Bronchial epithelial cell (primary cell): ENCODE results near the gene ULK4. TPM values are rescaled to one million over a fixed set of nuclear protein-coding genes. Genes with fewer than 3 reads are reported as not detected.

Experiments used
- DNase-seq: peaks from one replicate; pipeline ENCODE4 v3.0.0-alpha.2; 2010; ENCODE audit warnings: low read depth
- FAIRE-seq: peaks from 2 replicates; lab custom pipeline; 2011; peaks lifted over from hg19 to GRCh38; lab: Jason Lieb, UNC
- H3K27me3 ChIP-seq: 2 replicates; pipeline ENCODE4 v1.5.1; 2011; ENCODE audit warnings: low read length; ENCODE audit not compliant: control insufficient read depth, insufficient read depth
- H3K36me3 ChIP-seq: 2 replicates; pipeline ENCODE4 v1.5.1; 2011; ENCODE audit warnings: low read length; ENCODE audit not compliant: control insufficient read depth, insufficient read depth
- H3K4me3 ChIP-seq: 2 replicates; pipeline ENCODE4 v1.5.1; 2011; ENCODE audit warnings: mild to moderate bottlenecking, low read depth, low read length, control low read depth
- total RNA-seq: library from RNA; depleted of rRNA; stranded (reverse); fragments of >200 nt; gene quantifications from 2 replicates; pipeline ENCODE4 v1.2.1, GENCODE V29; 2014
- TF ChIP-seq, protein P1 (sequence below): IDR thresholded peaks from 2 replicates; pipeline ENCODE4 v1.5.1; 2011; ENCODE audit warnings: mild to moderate bottlenecking, moderate library complexity, low read length, control low read depth, inconsistent platforms; ENCODE audit not compliant: insufficient read depth, severe bottlenecking

The ULK4 gene
- total RNA-seq, 1 donor from 2014 or later, result 3.9 TPM

DNA sequence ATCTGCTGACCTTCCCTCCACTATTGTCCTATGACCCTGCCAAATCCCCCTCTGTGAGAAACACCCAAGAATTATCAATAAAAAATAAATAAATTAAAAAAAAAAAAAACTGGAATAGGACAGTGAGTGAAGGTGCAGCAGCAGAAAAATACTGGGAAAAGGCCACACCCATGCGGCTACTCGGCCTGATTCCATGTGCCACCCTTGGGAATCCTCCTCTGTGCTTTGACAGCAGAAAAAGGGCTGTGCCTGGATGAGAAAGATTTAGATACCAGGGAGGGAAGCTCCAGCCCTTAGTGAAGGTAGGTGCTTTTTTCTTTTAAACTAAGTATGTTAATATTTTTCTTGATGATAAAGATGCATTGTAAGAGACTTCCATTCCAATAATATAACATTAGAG lies 654.8 kb downstream of the ULK4 start:
- FAIRE-seq (no peak), DNase-seq (no peak)
- Histone ChIP-seq H3K27me3 (no peaks in the 10 kb centered on the region), H3K36me3 (no peaks in the 10 kb centered on the region), H3K4me3 (no peak overlapping the region)
- TF ChIP-seq, protein P1, sequence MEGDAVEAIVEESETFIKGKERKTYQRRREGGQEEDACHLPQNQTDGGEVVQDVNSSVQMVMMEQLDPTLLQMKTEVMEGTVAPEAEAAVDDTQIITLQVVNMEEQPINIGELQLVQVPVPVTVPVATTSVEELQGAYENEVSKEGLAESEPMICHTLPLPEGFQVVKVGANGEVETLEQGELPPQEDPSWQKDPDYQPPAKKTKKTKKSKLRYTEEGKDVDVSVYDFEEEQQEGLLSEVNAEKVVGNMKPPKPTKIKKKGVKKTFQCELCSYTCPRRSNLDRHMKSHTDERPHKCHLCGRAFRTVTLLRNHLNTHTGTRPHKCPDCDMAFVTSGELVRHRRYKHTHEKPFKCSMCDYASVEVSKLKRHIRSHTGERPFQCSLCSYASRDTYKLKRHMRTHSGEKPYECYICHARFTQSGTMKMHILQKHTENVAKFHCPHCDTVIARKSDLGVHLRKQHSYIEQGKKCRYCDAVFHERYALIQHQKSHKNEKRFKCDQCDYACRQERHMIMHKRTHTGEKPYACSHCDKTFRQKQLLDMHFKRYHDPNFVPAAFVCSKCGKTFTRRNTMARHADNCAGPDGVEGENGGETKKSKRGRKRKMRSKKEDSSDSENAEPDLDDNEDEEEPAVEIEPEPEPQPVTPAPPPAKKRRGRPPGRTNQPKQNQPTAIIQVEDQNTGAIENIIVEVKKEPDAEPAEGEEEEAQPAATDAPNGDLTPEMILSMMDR, result no peak

DNA sequence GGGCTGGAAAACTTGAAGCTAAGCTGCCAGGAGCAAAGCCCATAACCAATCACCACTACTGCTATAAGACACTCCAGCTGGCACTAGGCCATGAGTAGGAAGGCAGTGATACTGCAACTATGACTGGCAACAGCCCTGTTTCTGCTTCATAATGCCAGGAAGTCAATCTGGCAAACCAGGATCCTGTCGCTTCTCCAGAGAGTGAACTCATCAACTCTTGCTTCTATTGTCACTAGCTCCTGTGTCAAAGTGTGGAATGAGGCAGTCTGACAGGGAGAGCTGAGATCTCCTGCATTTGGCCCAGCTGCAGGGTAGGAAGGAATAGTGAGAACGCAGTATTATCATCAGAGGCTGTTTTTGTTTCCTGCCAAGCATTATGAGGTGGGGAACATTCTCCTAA lies 657.3 kb downstream of the ULK4 start:
- TF ChIP-seq, protein P1, result no peak
- FAIRE-seq (peak; percentile 86), DNase-seq (peak; percentile 21)
- no peaks in the 10 kb centered on the region for H3K36me3 ChIP-seq
- H3K4me3 ChIP-seq, result no peak overlapping the region
- no peaks in the 10 kb centered on the region for H3K27me3 ChIP-seq

DNA sequence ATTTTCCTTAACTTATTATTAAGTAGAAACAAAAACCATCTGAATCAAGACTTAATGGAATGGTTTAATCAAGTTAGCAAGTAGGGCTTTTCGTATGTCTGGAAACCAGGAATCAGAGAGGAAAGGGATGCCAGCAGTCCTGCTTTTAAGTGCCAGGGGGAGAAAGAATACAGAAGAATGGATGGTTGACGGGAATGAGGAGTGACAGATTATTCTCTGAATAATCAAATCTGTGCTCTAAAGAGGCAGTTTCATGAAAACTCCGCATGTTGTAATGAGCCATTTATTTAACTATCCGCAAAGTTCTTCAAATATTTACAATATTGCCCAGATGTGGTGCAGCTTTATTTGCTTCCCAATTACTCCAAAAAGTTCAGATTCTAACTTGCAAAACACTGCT lies 659.6 kb downstream of the ULK4 start:
- Histone ChIP-seq H3K36me3 (no peaks in the 10 kb centered on the region), H3K4me3 (no peak overlapping the region), H3K27me3 (no peaks in the 10 kb centered on the region)
- TF ChIP-seq, protein P1, result no peak
- no peak for FAIRE-seq
- no peak for DNase-seq

DNA sequence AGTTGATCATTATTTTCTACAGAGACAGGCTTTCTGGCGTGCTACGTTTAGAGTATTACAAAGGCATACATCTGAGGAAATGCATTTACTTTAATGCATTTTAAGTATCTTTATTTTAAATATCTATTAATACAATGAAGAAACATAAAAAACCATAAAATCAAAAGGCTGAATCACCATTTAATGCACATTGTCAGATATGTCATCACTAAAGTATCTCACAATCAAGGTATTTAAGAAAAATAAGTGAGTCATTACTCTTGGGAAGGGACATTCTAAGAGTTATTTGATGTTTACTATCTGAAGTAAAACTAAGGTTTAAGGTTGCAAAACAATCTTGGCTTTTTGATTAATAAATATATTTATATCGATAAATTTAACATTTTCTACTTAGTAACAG lies 660.4 kb downstream of the ULK4 start:
- no peak overlapping the region for H3K4me3 ChIP-seq
- DNase-seq, result peak; percentile 58
- no peak for FAIRE-seq
- H3K36me3 ChIP-seq, result no peaks in the 10 kb centered on the region
- TF ChIP-seq, protein P1, result no peak
- H3K27me3 ChIP-seq, result no peaks in the 10 kb centered on the region

DNA sequence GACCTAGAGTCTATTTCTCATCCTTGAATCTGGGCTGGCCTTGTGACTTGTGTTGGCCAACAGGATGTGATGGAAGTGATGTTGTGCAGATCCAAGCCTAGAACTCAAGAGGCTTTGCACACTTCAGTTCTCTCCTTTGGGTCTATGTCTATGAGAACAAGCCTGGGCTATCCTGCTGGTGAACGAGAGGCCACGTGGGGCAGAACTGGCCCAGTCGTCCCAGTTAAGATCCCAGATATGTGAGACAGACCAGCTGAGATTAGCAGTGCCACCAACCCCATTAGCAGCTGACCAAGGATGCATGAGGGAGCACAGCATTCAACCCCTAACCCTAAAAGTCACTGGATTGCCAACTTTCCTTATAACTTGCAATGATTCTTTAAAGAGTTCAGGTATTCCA lies 662.9 kb downstream of the ULK4 start:
- TF ChIP-seq, protein P1, result no peak
- Histone ChIP-seq H3K4me3 (no peak overlapping the region), H3K36me3 (no peaks in the 10 kb centered on the region), H3K27me3 (no peaks in the 10 kb centered on the region)
- FAIRE-seq (no peak), DNase-seq (no peak)

DNA sequence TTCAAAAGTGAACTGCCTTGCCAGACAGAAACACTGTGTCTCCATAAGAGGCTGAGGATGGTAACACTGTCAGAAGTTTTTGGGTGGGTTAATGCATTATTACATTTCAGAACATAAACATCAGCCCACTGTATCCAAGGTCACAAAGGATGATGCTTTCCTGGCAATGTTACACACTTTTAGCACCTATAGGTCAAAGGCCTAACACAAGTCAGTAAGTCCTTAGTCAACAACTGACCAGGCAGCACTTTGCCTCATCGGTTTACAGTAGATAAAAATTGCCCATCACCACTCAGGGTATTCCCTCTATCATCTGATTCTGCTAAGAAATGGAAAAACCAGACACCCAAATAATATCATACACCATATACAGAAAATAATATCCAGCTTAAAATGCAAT lies 664.2 kb downstream of the ULK4 start:
- no peak overlapping the region for H3K4me3 ChIP-seq
- no peaks in the 10 kb centered on the region for H3K36me3 ChIP-seq
- DNase-seq (no peak), FAIRE-seq (no peak)
- TF ChIP-seq, protein P1, result no peak
- H3K27me3 ChIP-seq, result no peaks in the 10 kb centered on the region
